Measurements from ENCODE around the gene AKNAD1. TPM values are rescaled to one million over a fixed set of nuclear protein-coding genes. Genes with fewer than 3 reads are reported as not detected.

Gene AKNAD1
- total and polyA plus RNA-seq, 2 of the 8 experiments (the other 6 are each of a cell fraction or from before 2014, with no cell fraction given) = not detected

- Histone ChIP-seq H2BK12ac (ENCODE audit: low read depth, low read length) (no peak overlapping the region), H4K5ac (ENCODE audit: insufficient read length, low read depth, low read length) (no peak overlapping the region), H2BK120ac (replicated peaks; ENCODE audit: low read depth, low read length) (no peak overlapping the region), H3K23me2 (ENCODE audit: low read depth, low read length) (no peaks in the 10 kb centered on the region), H3K4me2 (ENCODE audit: insufficient read depth in 1 of 2, low read depth in 2 of 2, low read length in 2 of 2) (no peak overlapping the region), H3K36me3 (ENCODE audit: control insufficient read depth in 2 of 4, insufficient read depth in 4 of 4, low read length in 3 of 4) (no peaks in the 10 kb centered on the region), H3K23ac (ENCODE audit: insufficient read length) (no peak overlapping the region), H3K4me1 (replicated peaks in 1 of 4; ENCODE audit: control insufficient read depth in 3 of 4, insufficient read depth in 4 of 4, low read length in 3 of 4) (no peaks in the 10 kb centered on the region), H3K4me3 (ENCODE audit: extremely low read depth in 1 of 4, insufficient read depth in 2 of 4, low read depth in 3 of 4, low read length in 4 of 4) (no peak overlapping the region), H2AK5ac (ENCODE audit: low read depth, low read length) (no peak overlapping the region), H3K79me2 (ENCODE audit: control insufficient read depth in 1 of 2, insufficient read depth in 2 of 2, low read length in 2 of 2) (no peaks in the 10 kb centered on the region), H4K91ac (replicated peaks; ENCODE audit: insufficient read length, low read length) (no peak overlapping the region), H4K20me1 (replicated peaks in 1 of 2; ENCODE audit: control insufficient read depth in 1 of 2, insufficient read depth in 2 of 2, low read length in 2 of 2) (no peaks in the 10 kb centered on the region), H3K4ac (replicated peaks; ENCODE audit: insufficient read length, low read depth, low read length) (no peak overlapping the region), H2BK5ac (ENCODE audit: low read depth, low read length) (no peak overlapping the region), H2BK15ac (ENCODE audit: low read length) (no peak overlapping the region), H3K79me1 (ENCODE audit: low read depth, low read length) (no peaks in the 10 kb centered on the region), H3K27ac (ENCODE audit: low read depth, low read length) (no peak overlapping the region), H4K8ac (ENCODE audit: extremely low read depth, insufficient read depth, low read length) (no peak overlapping the region), H3K9ac (replicated peaks in 1 of 4; ENCODE audit: extremely low read depth in 1 of 4, low read depth in 3 of 4, low read length in 3 of 4) (no peak overlapping the region), H3K9me3 (ENCODE audit: insufficient read depth in 2 of 2, low read depth in 1 of 2, low read length in 1 of 2) (no peaks in the 10 kb centered on the region), H3K27me3 (replicated peaks in 1 of 4; ENCODE audit: control insufficient read depth in 3 of 4, extremely low read depth in 1 of 4, insufficient read depth in 3 of 4, low read length in 3 of 4) (no peaks in the 10 kb centered on the region), H3K56ac (replicated peaks; ENCODE audit: insufficient read length, low read depth, low read length) (no peak overlapping the region), H2BK20ac (ENCODE audit: low read length) (no peak overlapping the region), H2AFZ (ENCODE audit: low read length) (0 out of 2 replicates have a peak overlapping the region, but pooled peaks have one; percentile 16), H3K14ac (ENCODE audit: insufficient read length) (no peak overlapping the region), H3K18ac (ENCODE audit: extremely low read depth, low read length) (no peak overlapping the region)
- DNase-seq (ENCODE audit: low read depth in 1 of 2, low spot score in 2 of 2) = no peak
- WGBS, 2 experiments (ENCODE audit: extremely low coverage in 1 of 2, insufficient coverage in 1 of 2, insufficient read length in 1 of 2, insufficient replicate concordance in 2 of 2, low coverage in 1 of 2, low lambda C conversion rate in 2 of 2, missing lambda C conversion rate in 1 of 2) = 80% methylated on average over 3 of the region's 3 CpGs; no CpG with 5 or more reads in 1 of the 2 experiments
- CTCF ChIA-PET (ENCODE audit: partially characterized antibody) = no interaction called here
- POLR2A ChIA-PET (ENCODE audit: partially characterized antibody) = no interaction called here
- FAIRE-seq = no peak
- TF ChIP-seq EGR1 (IDR thresholded peaks at IDR 0.05; ENCODE audit: borderline replicate concordance, low read depth, low read length) = no peak
- TF ChIP-seq NANOG (IDR thresholded peaks at IDR 0.05; ENCODE audit: insufficient read depth, low read depth, low read length, poor library complexity, severe bottlenecking) = no peak
- no peak for TF ChIP-seq RAD21 (IDR thresholded peaks at IDR 0.05 in 1 of 2, conservative IDR thresholded peaks at IDR 0.05 in 1 of 2; ENCODE audit: low read depth in 2 of 2, low read length in 2 of 2)
- no peak for TF ChIP-seq KDM1A (IDR thresholded peaks at IDR 0.05; ENCODE audit: borderline replicate concordance, low read length)
- no peak for TF ChIP-seq USF2 (IDR thresholded peaks at IDR 0.05; ENCODE audit: low read length)
- no peak for TF ChIP-seq SUZ12 (IDR thresholded peaks at IDR 0.05; ENCODE audit: low read length)
- no peak for TF ChIP-seq POU5F1 (IDR thresholded peaks at IDR 0.05; ENCODE audit: low read depth, low read length)
- no peak for TF ChIP-seq RFX5 (IDR thresholded peaks at IDR 0.05; ENCODE audit: borderline replicate concordance, low read depth, low read length)
- TF ChIP-seq BCL11A (IDR thresholded peaks at IDR 0.05; ENCODE audit: low read depth in 2 of 2, low read length in 2 of 2) = no peak
- no peak for TF ChIP-seq BACH1 (IDR thresholded peaks at IDR 0.05; ENCODE audit: low read length)
- no peak for TF ChIP-seq BRCA1 (IDR thresholded peaks at IDR 0.05; ENCODE audit: low read depth, low read length)
Measured at GRCh38 chr1:108854221-108855019, 2.5 kb downstream of the AKNAD1 start.
